HCT116 (cell line): Measurements from ENCODE around the gene MYBPHL. TPM values are rescaled to one million over a fixed set of nuclear protein-coding genes. Genes with fewer than 3 reads are reported as not detected.

Experiments
- ATAC-seq: fragments of 200-7000 bp; cut with Tn5 transposase; 2 replicates; pipeline ENCODE4 v1.9.1; 2020; ENCODE audit warnings: mild to moderate bottlenecking, moderate library complexity
- BruUV-seq: library from RNA; stranded (reverse); fragments of 400-500 nt; replicated peaks from 2 replicates; lab custom pipeline; 2021; lab: Mats Ljungman, UMichigan
- CTCF ChIA-PET: fragments of 300-600 bp; sonication (Branson Sonifier 250); formaldehyde crosslinking; loops from one replicate; lab custom pipeline; 2021; ENCODE audit warnings: antibody characterized with exemption; lab: Charles Lee
- POLR2A ChIA-PET: fragments of 300-600, 350-600 bp; sonication (Branson Sonifier 250); formaldehyde crosslinking; loops from one replicate; lab custom pipeline; 2021; ENCODE audit warnings: antibody characterized with exemption; lab: Charles Lee
- RAD21 ChIA-PET, 2 experiments: fragments of 300-600 bp; sonication (Branson Sonifier 250); formaldehyde crosslinking; loops; one replicate each; lab custom pipeline; 2023; ENCODE audit warnings: low total read pairs in 2 of 2; ENCODE audit not compliant: uncharacterized antibody in 2 of 2, unreplicated experiment in 2 of 2, low non-redundant PET in 1 of 2; lab: Charles Lee
- DNase-seq: peaks from one replicate; pipeline ENCODE4 v3.0.0-alpha.2; 2010; ENCODE audit warnings: low read depth, low spot score
- H2AFZ ChIP-seq: fragments of 200-600 bp; shearing (Covaris generic), sonication (generic); 2 replicates; pipeline ENCODE4 v1.6.1; 2017; ENCODE audit warnings: low read depth, mixed run types, mixed read lengths, antibody characterized with exemption, low read length; ENCODE audit not compliant: poor library complexity, severe bottlenecking
- H3K27ac ChIP-seq: 2 replicates; pipeline ENCODE4 v1.5.1; 2012; ENCODE audit warnings: low read depth, low read length
- H3K27me3 ChIP-seq: fragments of 200-600 bp; sonication (generic); 2 replicates; pipeline ENCODE4 v1.6.1; 2016; ENCODE audit warnings: mixed run types, low read length, mixed read lengths; ENCODE audit not compliant: insufficient read depth
- H3K36me3 ChIP-seq, 2 experiments: fragments of 200-500 bp in 1 of 2; fragments of 200-600 bp in 1 of 2; sonication (Bioruptor generic) in 1 of 2; sonication (generic) in 1 of 2; 2 replicates each; pipeline versions ENCODE4 v1.5.1 to v1.6.1; 2014 to 2016; ENCODE audit warnings: low read length in 2 of 2, inconsistent platforms in 1 of 2, mixed read lengths in 1 of 2, mixed run types in 1 of 2; ENCODE audit not compliant: insufficient read depth in 2 of 2, control insufficient read depth in 1 of 2
- H3K4me1 ChIP-seq, 2 experiments: fragments of 200-600 bp in 1 of 2; sonication (generic) in 1 of 2; 2 replicates each; pipeline versions ENCODE4 v1.5.1 to v1.6.1; 2012 to 2017; ENCODE audit warnings: low read length in 2 of 2, inconsistent platforms in 1 of 2, mild to moderate bottlenecking in 1 of 2, mixed read lengths in 1 of 2, mixed run types in 1 of 2, moderate library complexity in 1 of 2; ENCODE audit not compliant: insufficient read depth in 2 of 2, control insufficient read depth in 1 of 2
- H3K4me2 ChIP-seq: fragments of 200-600 bp; sonication (generic); 2 replicates; pipeline ENCODE4 v1.6.1; 2017; ENCODE audit warnings: mixed run types, low read length, mixed read lengths
- H3K4me3 ChIP-seq, 2 experiments: fragments of 200-600 bp in 1 of 2; sonication (generic) in 1 of 2; replicated peaks in 1 of 2; 2 replicates each; pipeline ENCODE4 v1.5.1; 2011 to 2016; ENCODE audit warnings: low read length in 2 of 2, control low read depth in 1 of 2, low read depth in 1 of 2, mild to moderate bottlenecking in 1 of 2, mixed read lengths in 1 of 2, mixed run types in 1 of 2
- H3K79me2 ChIP-seq: fragments of 200-600 bp; sonication (generic); 2 replicates; pipeline ENCODE4 v1.6.1; 2017; ENCODE audit warnings: mild to moderate bottlenecking, mixed run types, low read length, moderate library complexity, mixed read lengths; ENCODE audit not compliant: insufficient read depth
- H3K9ac ChIP-seq: fragments of 200-600 bp; sonication (generic); 2 replicates; pipeline ENCODE4 v1.6.1; 2016; ENCODE audit warnings: low read length, mixed read lengths
- H3K9me2 ChIP-seq: fragments of 200-600 bp; sonication (generic), shearing (Covaris generic); 2 replicates; pipeline ENCODE4 v1.6.1; 2017; ENCODE audit warnings: mixed run types, mild to moderate bottlenecking, moderate library complexity; ENCODE audit not compliant: insufficient read depth
- H3K9me3 ChIP-seq, 2 experiments: fragments of 200-500 bp in 1 of 2; fragments of 200-600 bp in 1 of 2; sonication (Bioruptor generic) in 1 of 2; sonication (generic) in 1 of 2; 2 replicates each; pipeline ENCODE4 v1.6.1; 2014 to 2017; ENCODE audit warnings: low read length in 2 of 2, mixed read lengths in 2 of 2, inconsistent platforms in 1 of 2, low read depth in 1 of 2, mild to moderate bottlenecking in 1 of 2, mixed run types in 1 of 2, moderate library complexity in 1 of 2; ENCODE audit not compliant: control insufficient read depth in 1 of 2, insufficient read depth in 1 of 2
- H4K20me1 ChIP-seq: fragments of 200-600 bp; sonication (generic), shearing (Covaris generic); 2 replicates; pipeline ENCODE4 v1.6.1; 2017; ENCODE audit warnings: mixed run types, mild to moderate bottlenecking, moderate library complexity; ENCODE audit not compliant: insufficient read depth
- MAX ChIP-seq: IDR thresholded peaks from 2 replicates; pipeline ENCODE4 v1.6.1; 2012
- POLR2A ChIP-seq: IDR thresholded peaks from 2 replicates; pipeline ENCODE4 v1.7.0; 2011; ENCODE audit warnings: borderline replicate concordance; ENCODE audit not compliant: insufficient read depth, insufficient read length; ENCODE audit errors: extremely low read depth
- REST ChIP-seq: IDR thresholded peaks from 2 replicates; pipeline ENCODE4 v1.6.1; 2012; ENCODE audit warnings: low read depth
- SP1 ChIP-seq: IDR thresholded peaks from 2 replicates; pipeline ENCODE4 v1.6.1; 2012; ENCODE audit warnings: low read depth
- TCF7L2 ChIP-seq: IDR thresholded peaks from 2 replicates; pipeline ENCODE4 v1.7.0; 2011; ENCODE audit warnings: borderline replicate concordance, inconsistent platforms; ENCODE audit not compliant: insufficient read depth, insufficient read length; ENCODE audit errors: extremely low read depth
- intact Hi-C: fragments of 100-400 bp; cut with micrococcal nuclease; formaldehyde crosslinking; loops from 2 replicates; pipeline ENCODE4 v1.10.0; 2022
- total RNA-seq: library from RNA; stranded (reverse); gene quantifications from one replicate; pipeline ENCODE4 v1.2.1, GENCODE V29; 2021; ENCODE audit not compliant: unreplicated experiment

MYBPHL gene
- total RNA-seq, 1 experiment from 2014 or later: 1.0 TPM

- TF ChIP-seq REST: no peak
- no peak for TF ChIP-seq POLR2A
- TF ChIP-seq MAX: no peak
Observed at GRCh38 chr1:109256971-109257681, 49.7 kb downstream of the MYBPHL start (continued).

GRCh38 chr1:109256085-109256484, 50.7 kb downstream of the MYBPHL start:
- ChIA-PET RAD21 (interaction anchor here in 1 of 2 experiments (0.5 to 1.0 kb wide), 2 partner anchors 55 to 156 kb away, joined by 3 read pairs; no protein-coding TSS in a partner anchor), POLR2A (no interaction called here), CTCF (no interaction called here)
- no peaks in the 10 kb centered on the region for H3K9me2 ChIP-seq
- H3K36me3 ChIP-seq: no peaks in the 10 kb centered on the region
- H3K4me3 ChIP-seq: no peak overlapping the region
- no peak overlapping the region for H3K4me2 ChIP-seq
- TF ChIP-seq SP1 (no peak), TCF7L2 (no peak)
- BruUV-seq: no TSS peak
- no peak overlapping the region for H3K27ac ChIP-seq
- H3K27me3 ChIP-seq: no peaks in the 10 kb centered on the region
- H3K4me1 ChIP-seq: peaks cover 3 to 10% of the 10 kb centered on the region in 2 experiments; a peak in 2 of 4 replicates
- no peaks in the 10 kb centered on the region for H3K79me2 ChIP-seq
- no peaks in the 10 kb centered on the region for H4K20me1 ChIP-seq
- H2AFZ ChIP-seq: no peak overlapping the region
- ATAC-seq (no peak), DNase-seq (no peak)
- H3K9ac ChIP-seq: no peak overlapping the region
- intact Hi-C loops: no loop called here
- no peaks in the 10 kb centered on the region for H3K9me3 ChIP-seq
